Fibroblast of pulmonary artery (primary cell): ENCODE measurements around the gene R3HDM2.

Experiments
- DNase-seq: peaks from one replicate; pipeline ENCODE4 v3.0.0-alpha.2; 2010; ENCODE audit warnings: low read depth
- H3K4me3 ChIP-seq: replicated peaks from 2 replicates; pipeline ENCODE4 v1.5.1; 2011; ENCODE audit warnings: low read depth, mild to moderate bottlenecking, control low read depth, low read length, moderate library complexity
- TF ChIP-seq, protein P1 (sequence below): IDR thresholded peaks from 2 replicates; pipeline ENCODE4 v1.5.1; 2011; ENCODE audit warnings: mild to moderate bottlenecking, control low read depth, low read length, inconsistent platforms; ENCODE audit errors: missing control alignments

The R3HDM2 gene

DNA sequence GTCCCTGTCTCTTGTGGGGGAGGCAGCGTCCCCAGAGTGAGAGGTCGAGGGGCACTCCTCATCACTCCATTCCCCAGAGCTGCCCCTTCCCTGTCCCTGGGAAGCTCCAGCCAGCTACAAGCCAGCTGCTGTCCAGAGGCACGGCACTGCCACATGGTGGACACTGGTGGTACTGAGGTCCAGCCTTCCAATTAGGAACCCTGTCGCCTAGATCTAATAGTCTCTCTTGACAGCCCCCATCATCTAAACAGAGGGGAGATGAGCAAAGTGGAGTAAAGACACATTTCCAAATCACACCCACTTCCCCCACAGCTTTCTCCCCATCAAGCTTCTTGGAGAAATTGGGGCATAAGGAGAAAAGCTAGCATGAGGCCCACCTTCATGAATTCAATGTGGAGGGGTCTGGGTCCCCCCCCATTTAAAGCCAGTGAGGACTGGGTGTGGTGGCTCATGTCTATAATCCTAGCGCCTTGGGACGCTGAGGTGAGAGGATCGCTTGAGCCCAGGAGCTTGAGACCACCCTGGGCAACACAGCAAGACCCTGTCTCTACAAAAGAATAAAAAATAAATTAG is 22.2 kb upstream of the R3HDM2 start:
- TF ChIP-seq, protein P1, sequence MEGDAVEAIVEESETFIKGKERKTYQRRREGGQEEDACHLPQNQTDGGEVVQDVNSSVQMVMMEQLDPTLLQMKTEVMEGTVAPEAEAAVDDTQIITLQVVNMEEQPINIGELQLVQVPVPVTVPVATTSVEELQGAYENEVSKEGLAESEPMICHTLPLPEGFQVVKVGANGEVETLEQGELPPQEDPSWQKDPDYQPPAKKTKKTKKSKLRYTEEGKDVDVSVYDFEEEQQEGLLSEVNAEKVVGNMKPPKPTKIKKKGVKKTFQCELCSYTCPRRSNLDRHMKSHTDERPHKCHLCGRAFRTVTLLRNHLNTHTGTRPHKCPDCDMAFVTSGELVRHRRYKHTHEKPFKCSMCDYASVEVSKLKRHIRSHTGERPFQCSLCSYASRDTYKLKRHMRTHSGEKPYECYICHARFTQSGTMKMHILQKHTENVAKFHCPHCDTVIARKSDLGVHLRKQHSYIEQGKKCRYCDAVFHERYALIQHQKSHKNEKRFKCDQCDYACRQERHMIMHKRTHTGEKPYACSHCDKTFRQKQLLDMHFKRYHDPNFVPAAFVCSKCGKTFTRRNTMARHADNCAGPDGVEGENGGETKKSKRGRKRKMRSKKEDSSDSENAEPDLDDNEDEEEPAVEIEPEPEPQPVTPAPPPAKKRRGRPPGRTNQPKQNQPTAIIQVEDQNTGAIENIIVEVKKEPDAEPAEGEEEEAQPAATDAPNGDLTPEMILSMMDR = no peak
- DNase-seq = peak; percentile 82
- H3K4me3 ChIP-seq = no peak overlapping the region

DNA sequence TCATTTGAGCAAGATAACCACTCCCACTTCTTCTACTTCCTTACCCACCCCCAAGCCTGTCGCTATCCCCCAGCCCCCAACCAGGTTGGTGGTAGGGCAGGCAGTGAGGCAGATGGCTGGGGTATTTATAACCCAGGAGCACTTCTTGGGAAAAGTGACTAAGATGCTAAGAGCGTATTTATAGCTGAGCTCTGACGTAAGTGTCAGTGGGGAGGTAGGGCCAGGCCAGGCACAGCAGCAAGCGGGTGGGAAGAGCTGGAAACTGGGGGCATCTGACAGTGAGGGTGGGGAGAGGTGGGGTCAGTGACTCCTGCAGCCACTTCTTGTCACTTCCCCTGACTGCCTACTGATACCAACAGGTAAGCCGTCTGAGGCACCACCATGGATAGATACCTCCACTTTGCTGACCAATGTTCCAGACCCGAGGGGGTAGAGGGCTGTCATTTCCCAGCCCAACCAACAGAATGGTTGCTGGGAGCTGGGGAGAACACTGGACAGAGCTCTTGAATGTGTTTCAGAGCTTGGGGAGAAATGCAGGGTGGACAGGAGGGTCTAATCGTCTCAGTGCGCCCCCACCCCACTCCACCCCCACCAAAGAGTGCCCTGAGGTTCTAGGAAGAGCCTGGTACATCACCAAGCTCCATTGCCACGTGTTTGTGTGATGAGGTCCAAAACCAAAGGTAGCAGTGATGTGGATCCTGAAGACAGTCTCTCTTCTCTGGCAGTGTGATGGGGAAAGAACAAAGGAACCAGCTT is 21.5 kb upstream of the R3HDM2 start:
- peak; percentile 87 for DNase-seq
- no peak overlapping the region for H3K4me3 ChIP-seq
- TF ChIP-seq, protein P1 = no peak

DNA sequence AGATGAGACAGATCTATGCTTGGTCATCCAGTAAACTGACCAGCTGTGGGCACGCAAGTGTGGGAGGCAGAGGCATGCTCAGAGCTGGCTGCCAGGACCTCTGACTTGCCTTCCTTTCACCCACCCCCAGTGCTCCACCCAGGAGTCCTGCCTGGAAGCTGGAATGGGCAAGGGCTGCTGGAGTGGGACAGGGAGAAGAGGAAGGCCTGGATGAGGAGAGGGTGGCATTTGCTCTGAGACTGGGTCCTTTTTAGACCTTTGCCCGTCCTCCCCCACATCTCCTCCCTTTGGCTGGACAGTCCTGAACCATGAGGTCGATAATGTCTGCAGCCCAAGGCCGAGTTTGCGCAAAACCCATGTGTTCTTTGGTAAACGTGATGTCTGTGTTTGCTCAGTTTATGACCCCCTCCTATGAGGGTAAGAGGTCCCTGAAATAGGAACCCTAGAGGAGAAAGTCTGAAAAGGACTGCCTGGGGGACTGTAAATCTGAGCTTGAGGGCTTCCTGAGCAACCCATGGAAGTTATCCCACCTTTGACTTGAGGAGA is 20.5 kb upstream of the R3HDM2 start:
- TF ChIP-seq, protein P1 = no peak
- no peak for DNase-seq
- H3K4me3 ChIP-seq = no peak overlapping the region

GRCh38 chr12:57450057-57450456 is 19.2 kb upstream of the R3HDM2 start:
- TF ChIP-seq, protein P1 = no peak
- H3K4me3 ChIP-seq = no peak overlapping the region
- no peak for DNase-seq

- DNase-seq = no peak
- TF ChIP-seq, protein P1 = no peak
- no peak overlapping the region for H3K4me3 ChIP-seq
Observed at GRCh38 chr12:57449375-57449774, 18.5 kb upstream of the R3HDM2 start.

DNA sequence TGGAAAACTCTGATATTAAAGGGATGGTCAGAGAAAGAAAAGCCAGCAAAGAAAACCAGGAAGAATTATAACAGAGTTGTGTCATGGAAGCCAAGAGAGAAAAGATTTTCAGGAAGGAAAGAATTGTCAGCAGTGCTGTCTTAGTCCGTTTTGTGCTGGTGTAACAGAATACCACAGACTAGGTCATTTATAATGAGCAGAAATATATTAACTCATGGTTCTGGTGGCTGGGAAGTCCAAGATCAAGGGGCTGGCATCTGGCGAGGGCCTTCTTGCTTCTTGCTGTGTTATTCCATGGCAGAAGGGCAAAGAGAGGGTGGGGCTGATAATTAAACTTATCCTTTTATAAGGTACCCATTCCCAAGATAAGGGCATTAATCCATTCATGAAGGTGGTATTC is 17.8 kb upstream of the R3HDM2 start:
- TF ChIP-seq, protein P1 = no peak
- DNase-seq = no peak
- no peak overlapping the region for H3K4me3 ChIP-seq
